Testis (tissue), 2 donors: ENCODE data around the gene FAM163B.

Source experiments
- CTCF ChIP-seq, 3 experiments: fragments of 450-650 bp in 2 of 3; fragments of 200-600 bp in 1 of 3; sonication (generic) in 1 of 3; IDR thresholded peaks; one replicate each; pipeline ENCODE4 v1.5.1; 2016 to 2019; ENCODE audit warnings: antibody characterized with exemption in 3 of 3, mild to moderate bottlenecking in 2 of 3, moderate library complexity in 1 of 3
- POLR2A ChIP-seq: fragments of 450-650 bp; IDR thresholded peaks from one replicate; pipeline ENCODE4 v1.6.1; 2017; ENCODE audit warnings: antibody characterized with exemption, mild to moderate bottlenecking, moderate library complexity

DNA sequence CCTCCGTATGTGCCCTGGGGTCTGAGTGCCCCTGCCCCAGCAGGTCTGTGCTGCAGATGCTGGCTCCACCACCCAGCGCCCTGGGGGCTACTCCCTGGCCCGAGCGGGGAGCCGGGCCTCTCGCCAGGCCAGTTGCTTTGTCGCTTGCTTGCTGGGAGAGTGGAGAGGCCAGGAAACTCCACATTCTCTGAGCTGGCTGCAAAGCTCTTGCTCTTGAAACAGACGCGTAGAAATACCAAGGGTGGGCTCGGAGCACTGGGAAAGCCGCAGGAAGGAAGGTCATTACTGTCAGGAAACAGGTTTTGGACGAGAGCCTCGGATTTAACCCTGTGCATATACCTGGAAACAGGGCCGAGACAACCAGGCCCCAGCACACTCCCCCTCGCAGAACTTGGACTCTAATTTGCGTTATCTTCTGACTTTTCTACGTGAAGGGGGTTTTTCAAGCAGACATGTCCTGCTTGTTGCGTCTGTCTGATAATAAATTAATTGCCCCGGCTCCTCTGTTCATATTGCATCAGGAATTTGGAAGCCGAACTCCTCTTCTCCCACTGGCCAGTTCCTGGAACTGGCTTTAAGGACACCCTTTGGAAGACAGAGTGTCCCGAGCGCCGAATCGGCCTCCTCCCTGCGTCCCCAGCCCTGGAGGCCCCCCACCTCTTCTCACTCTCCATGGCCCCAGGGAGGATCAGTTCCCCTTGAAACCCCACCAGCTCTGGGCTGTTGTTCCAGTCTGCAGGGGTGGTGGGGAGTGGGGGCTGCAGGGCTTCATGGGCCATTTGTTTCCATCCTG is 63.5 kb downstream of the FAM163B start:
- no peak for TF ChIP-seq CTCF (IDR thresholded peaks at IDR 0.05)
- TF ChIP-seq POLR2A: no peak
